OCI-LY7 (cell line): Measurements from ENCODE around the gene CCDC57. TPM values are rescaled to one million over a fixed set of nuclear protein-coding genes. Genes with fewer than 3 reads are reported as not detected.

ENCODE experiments used
- BruUV-seq: library from RNA; stranded (reverse); fragments of 400-500 nt; replicated peaks from 2 replicates; lab custom pipeline; 2021; lab: Mats Ljungman, UMichigan
- CTCF ChIA-PET: fragments of 300-600 bp; sonication (Branson Sonifier 250); formaldehyde crosslinking; loops from one replicate; lab custom pipeline; 2022; ENCODE audit warnings: antibody characterized with exemption; ENCODE audit not compliant: unreplicated experiment; lab: Charles Lee
- POLR2A ChIA-PET: fragments of 300-600 bp; sonication (Branson Sonifier 250); formaldehyde crosslinking; loops from one replicate; lab custom pipeline; 2022; ENCODE audit warnings: antibody characterized with exemption; lab: Charles Lee
- DNase-seq: peaks from one replicate; pipeline ENCODE4 v3.0.0-alpha.2; 2015; ENCODE audit warnings: low spot score
- H2AFZ ChIP-seq: fragments of 200-600 bp; sonication (generic), shearing (Covaris generic); 2 replicates; pipeline ENCODE4 v1.6.1; 2014; ENCODE audit warnings: mild to moderate bottlenecking, antibody characterized with exemption, low read length, moderate library complexity
- H3K27ac ChIP-seq: fragments of 200-600 bp; sonication (generic); 2 replicates; pipeline ENCODE4 v1.5.1; 2014; ENCODE audit warnings: mixed run types, low read depth, mild to moderate bottlenecking, moderate library complexity, low read length, inconsistent platforms; ENCODE audit not compliant: poor library complexity, severe bottlenecking
- H3K36me3 ChIP-seq: fragments of 200-600 bp; sonication (generic); 2 replicates; pipeline ENCODE4 v1.6.1; 2014; ENCODE audit warnings: mild to moderate bottlenecking, antibody characterized with exemption, low read length, moderate library complexity, mixed read lengths; ENCODE audit not compliant: insufficient read depth
- H3K4me1 ChIP-seq: fragments of 200-600 bp; sonication (generic); 2 replicates; pipeline ENCODE4 v1.5.1; 2014; ENCODE audit warnings: mild to moderate bottlenecking, low read length; ENCODE audit not compliant: insufficient read depth, poor library complexity, severe bottlenecking
- H3K4me2 ChIP-seq: fragments of 200-600 bp; sonication (generic); 2 replicates; pipeline ENCODE4 v1.6.1; 2014; ENCODE audit warnings: mild to moderate bottlenecking, low read length
- H3K4me3 ChIP-seq: fragments of 200-600 bp; sonication (generic); 2 replicates; pipeline ENCODE4 v1.5.1; 2014; ENCODE audit warnings: mild to moderate bottlenecking, low read depth, low read length; ENCODE audit not compliant: poor library complexity, severe bottlenecking
- H3K79me2 ChIP-seq: fragments of 200-600 bp; sonication (generic); 2 replicates; pipeline ENCODE4 v1.6.1; 2016; ENCODE audit warnings: low read depth, mild to moderate bottlenecking, low read length, moderate library complexity, mixed read lengths; ENCODE audit not compliant: insufficient read depth
- H3K9me2 ChIP-seq: fragments of 200-600 bp; sonication (generic); 2 replicates; pipeline ENCODE4 v1.6.1; 2016; ENCODE audit warnings: mild to moderate bottlenecking, low read length, mixed read lengths; ENCODE audit not compliant: insufficient read depth
- H3K9me3 ChIP-seq: fragments of 200-600 bp; sonication (generic); 2 replicates; pipeline ENCODE4 v1.6.1; 2014; ENCODE audit warnings: mild to moderate bottlenecking, mixed run types, low read length, mixed read lengths
- H4K20me1 ChIP-seq: fragments of 200-600 bp; sonication (generic); 2 replicates; pipeline ENCODE4 v1.6.1; 2014; ENCODE audit warnings: mild to moderate bottlenecking, antibody characterized with exemption, low read length, moderate library complexity, mixed read lengths; ENCODE audit not compliant: insufficient read depth
- CTCF ChIP-seq: fragments of 200-600 bp; sonication (generic); conservative IDR thresholded peaks from 2 replicates; pipeline ENCODE4 v1.5.1; 2014; ENCODE audit warnings: mild to moderate bottlenecking, antibody characterized with exemption, low read length, moderate library complexity, mixed read lengths
- EZH2phosphoT487 ChIP-seq: fragments of 200-600 bp; sonication (generic); IDR thresholded peaks from 2 replicates; pipeline ENCODE4 v1.6.1; 2018; ENCODE audit warnings: low read depth, borderline replicate concordance, mild to moderate bottlenecking, mixed run types, antibody characterized with exemption, low read length, moderate library complexity, mixed read lengths
- intact Hi-C: fragments of 100-400 bp; cut with micrococcal nuclease; formaldehyde crosslinking; loops from one replicate; pipeline ENCODE4 v1.10.0; 2022; ENCODE audit not compliant: unreplicated experiment
- total RNA-seq, 2 experiments: library from RNA; depleted of rRNA in 1 of 2; stranded (reverse); fragments of >200 nt in 1 of 2; shearing (Covaris generic) in 1 of 2; gene quantifications; 2 replicates each; pipeline ENCODE4 v1.2.3, GENCODE V29; 2014 to 2022

Gene CCDC57
- total RNA-seq, 2 experiments from 2014 or later = 34.5 to 58.7 TPM

- Histone ChIP-seq H3K4me1 (no peaks in the 10 kb centered on the region), H2AFZ (no peak overlapping the region), H3K79me2 (no peaks in the 10 kb centered on the region), H3K27ac (no peak overlapping the region), H3K9me3 (no peaks in the 10 kb centered on the region), H3K36me3 (peaks cover 81% of the 10 kb centered on the region), H4K20me1 (no peaks in the 10 kb centered on the region), H3K9me2 (no peaks in the 10 kb centered on the region), H3K4me3 (no peak overlapping the region), H3K4me2 (no peak overlapping the region)
- no TSS peak for BruUV-seq
- ChIA-PET POLR2A (no interaction called here), CTCF (no interaction called here)
- intact Hi-C loops = no loop called here
- TF ChIP-seq EZH2phosphoT487 = no peak
- no peak for TF ChIP-seq CTCF
- DNase-seq = no peak
Measured at GRCh38 chr17:82245134-82246039, 32.7 kb upstream of the CCDC57 start.

DNA sequence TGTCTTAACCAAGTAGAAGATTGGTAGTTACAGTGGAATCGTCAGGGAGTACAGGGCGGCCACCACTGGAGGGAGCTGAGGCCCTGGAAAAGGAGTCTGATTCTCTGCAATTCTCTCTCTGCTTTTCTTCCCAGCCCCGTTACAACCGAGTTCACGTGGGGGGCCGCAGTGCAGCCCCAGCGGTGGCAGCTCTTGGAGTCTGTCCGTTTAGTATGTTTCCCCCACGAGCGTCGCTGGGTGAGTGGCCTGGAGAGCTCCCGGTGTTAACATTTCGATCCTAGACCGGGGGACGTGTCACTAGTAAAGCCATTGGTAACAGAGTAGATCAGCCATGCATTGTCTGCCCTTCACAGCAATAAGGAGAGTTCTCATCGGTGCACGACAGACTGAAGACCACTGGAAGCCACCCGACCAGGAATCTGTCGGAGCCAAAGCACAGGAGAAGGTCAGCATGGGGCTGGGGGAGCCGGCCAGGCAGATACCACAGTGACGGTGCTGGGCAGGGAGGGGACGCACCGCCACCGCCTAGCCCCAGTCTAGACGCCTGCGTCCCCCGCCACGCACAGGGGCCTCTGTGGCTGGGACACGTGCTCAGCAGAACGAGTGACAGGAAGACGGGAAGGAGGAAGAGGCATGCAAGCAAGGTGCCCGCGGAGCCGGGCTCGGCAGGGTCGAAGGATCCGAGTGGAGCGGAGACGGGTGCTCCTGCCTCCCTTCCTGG lies 31.9 kb upstream of the CCDC57 start:
- BruUV-seq = no TSS peak

More for the DNA sequence above, 31.9 kb upstream of the CCDC57 start:
- DNase-seq = peak; percentile 29
- Histone ChIP-seq H3K79me2 (no peaks in the 10 kb centered on the region), H3K36me3 (peaks cover 73% of the 10 kb centered on the region), H2AFZ (no peak overlapping the region), H3K4me2 (no peak overlapping the region), H4K20me1 (no peaks in the 10 kb centered on the region), H3K27ac (no peak overlapping the region), H3K9me3 (no peaks in the 10 kb centered on the region), H3K4me3 (no peak overlapping the region), H3K4me1 (no peaks in the 10 kb centered on the region), H3K9me2 (no peaks in the 10 kb centered on the region)
- intact Hi-C loops = no loop called here
- TF ChIP-seq CTCF (peak; percentile 77), EZH2phosphoT487 (no peak)
- ChIA-PET CTCF (no interaction called here), POLR2A (no interaction called here)
